ENCODE measurements around the gene BIN1. TPM values are rescaled to one million over a fixed set of nuclear protein-coding genes. Genes with fewer than 3 reads are reported as not detected.
A peak's percentile ranks its signal among the peaks of the same experiment; 100 is the strongest.

BIN1 gene
- total and polyA plus RNA-seq, 4 donors, result 103 to 220 (median 163) TPM

GRCh38 chr2:127093648-127094210, 13.2 kb downstream of the BIN1 start:
- Histone ChIP-seq H3K27me3 (ENCODE audit: control insufficient read depth, insufficient read depth, low read length) (no peaks in the 10 kb centered on the region), H3K4me3 (ENCODE audit: low read depth, low read length) (no peak overlapping the region), H3K36me3 (ENCODE audit: control insufficient read depth, insufficient read depth, low read length) (peaks cover 22% of the 10 kb centered on the region), H3K27ac (ENCODE audit: low read depth, low read length) (no peak overlapping the region), H3K4me1 (ENCODE audit: control insufficient read depth, insufficient read depth, low read length) (peaks cover 81% of the 10 kb centered on the region), H3K9me3 (ENCODE audit: control insufficient read depth, insufficient read depth, low read length) (no peaks in the 10 kb centered on the region)
- 90% methylated on average over 8 of the region's 15 CpGs for WGBS (ENCODE audit: insufficient coverage)
- no peak for DNase-seq (ENCODE audit: low read depth in 4 of 6, low spot score in 6 of 6)

DNA sequence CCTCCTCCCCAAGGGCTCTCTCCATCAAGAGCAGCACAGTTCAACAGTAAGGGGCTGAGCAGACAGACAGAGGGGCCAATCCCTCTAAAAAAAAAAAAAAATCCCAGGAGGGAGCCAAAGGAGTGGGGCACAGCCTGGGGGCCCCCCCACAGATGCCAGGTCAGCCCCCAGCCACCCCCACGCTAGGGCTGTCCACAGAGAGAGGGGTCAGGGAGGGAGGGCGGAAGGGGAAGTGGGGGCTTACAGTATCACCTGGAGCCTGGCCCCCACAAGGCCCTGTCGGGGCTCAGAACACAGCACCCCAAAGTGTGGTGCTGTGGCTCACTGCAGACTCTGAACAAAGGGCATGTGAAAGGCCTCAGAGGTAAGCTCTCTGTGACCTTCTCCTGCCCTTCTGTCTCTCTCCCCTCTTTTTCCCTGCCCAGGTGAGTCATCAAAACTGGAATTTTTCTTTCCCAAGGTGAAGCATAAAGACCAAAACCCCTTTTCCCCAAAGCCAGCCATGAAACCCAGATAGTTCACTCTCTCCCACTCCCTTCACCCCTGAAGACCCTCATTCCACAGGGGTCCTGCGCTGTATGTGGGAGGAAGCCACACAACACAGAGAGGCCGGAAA, 13.9 kb downstream of the BIN1 start:
- H3K27me3 ChIP-seq (ENCODE audit: control insufficient read depth, insufficient read depth, low read length), result no peaks in the 10 kb centered on the region
- 95% methylated on average over 5 of the region's 5 CpGs for WGBS (ENCODE audit: insufficient coverage)
- H3K4me3 ChIP-seq (ENCODE audit: low read depth, low read length), result no peak overlapping the region
- H3K27ac ChIP-seq (ENCODE audit: low read depth, low read length), result no peak overlapping the region
- no peak for DNase-seq (ENCODE audit: low read depth in 4 of 6, low spot score in 6 of 6)
- H3K4me1 ChIP-seq (ENCODE audit: control insufficient read depth, insufficient read depth, low read length), result peaks cover 80% of the 10 kb centered on the region
- no peaks in the 10 kb centered on the region for H3K9me3 ChIP-seq (ENCODE audit: control insufficient read depth, insufficient read depth, low read length)
- peaks cover 22% of the 10 kb centered on the region for H3K36me3 ChIP-seq (ENCODE audit: control insufficient read depth, insufficient read depth, low read length)

DNA sequence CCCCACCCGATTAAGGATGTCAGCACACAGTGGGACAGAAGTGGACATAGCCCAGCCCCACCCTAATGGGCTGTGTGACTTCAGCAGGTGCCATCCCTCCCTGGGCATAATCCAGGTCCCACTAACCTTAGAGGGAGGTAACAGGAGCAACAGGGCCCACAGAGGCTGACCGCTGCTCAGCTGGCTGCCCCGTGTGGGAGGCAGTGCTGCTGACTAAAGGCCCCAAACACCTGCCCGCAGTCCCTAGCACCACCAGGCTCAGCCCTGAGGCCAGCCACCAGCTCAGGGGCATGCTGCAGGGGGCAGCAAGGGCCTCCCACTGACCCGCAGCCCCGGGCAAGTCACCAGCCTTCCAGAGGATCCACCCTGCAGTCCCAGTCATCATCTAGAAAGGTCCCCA, 14.6 kb downstream of the BIN1 start:
- H3K4me1 ChIP-seq (ENCODE audit: control insufficient read depth, insufficient read depth, low read length), result peaks cover 80% of the 10 kb centered on the region
- H3K27ac ChIP-seq (ENCODE audit: low read depth, low read length), result no peak overlapping the region
- H3K36me3 ChIP-seq (ENCODE audit: control insufficient read depth, insufficient read depth, low read length), result peaks cover 21% of the 10 kb centered on the region
- H3K4me3 ChIP-seq (ENCODE audit: low read depth, low read length), result no peak overlapping the region
- 87% methylated on average over 5 of the region's 6 CpGs for WGBS (ENCODE audit: insufficient coverage)
- H3K27me3 ChIP-seq (ENCODE audit: control insufficient read depth, insufficient read depth, low read length), result no peaks in the 10 kb centered on the region
- no peak for DNase-seq (ENCODE audit: low read depth in 4 of 6, low spot score in 6 of 6)
- no peaks in the 10 kb centered on the region for H3K9me3 ChIP-seq (ENCODE audit: control insufficient read depth, insufficient read depth, low read length)

GRCh38 chr2:127091886-127092285, 15.1 kb downstream of the BIN1 start:
- H3K27me3 ChIP-seq (ENCODE audit: control insufficient read depth, insufficient read depth, low read length), result no peaks in the 10 kb centered on the region
- peaks cover 17% of the 10 kb centered on the region for H3K36me3 ChIP-seq (ENCODE audit: control insufficient read depth, insufficient read depth, low read length)
- no CpG with 5 or more reads among the region's 6 CpGs for WGBS (ENCODE audit: insufficient coverage)
- no peak for DNase-seq (ENCODE audit: low read depth in 4 of 6, low spot score in 6 of 6)
- no peak overlapping the region for H3K4me3 ChIP-seq (ENCODE audit: low read depth, low read length)
- H3K4me1 ChIP-seq (ENCODE audit: control insufficient read depth, insufficient read depth, low read length), result peaks cover 80% of the 10 kb centered on the region
- no peak overlapping the region for H3K27ac ChIP-seq (ENCODE audit: low read depth, low read length)
- H3K9me3 ChIP-seq (ENCODE audit: control insufficient read depth, insufficient read depth, low read length), result no peaks in the 10 kb centered on the region

GRCh38 chr2:127091148-127091547, 15.8 kb downstream of the BIN1 start:
- no peak overlapping the region for H3K4me3 ChIP-seq (ENCODE audit: low read depth, low read length)
- WGBS (ENCODE audit: insufficient coverage), result 87% methylated on average over 5 of the region's 5 CpGs

DNA sequence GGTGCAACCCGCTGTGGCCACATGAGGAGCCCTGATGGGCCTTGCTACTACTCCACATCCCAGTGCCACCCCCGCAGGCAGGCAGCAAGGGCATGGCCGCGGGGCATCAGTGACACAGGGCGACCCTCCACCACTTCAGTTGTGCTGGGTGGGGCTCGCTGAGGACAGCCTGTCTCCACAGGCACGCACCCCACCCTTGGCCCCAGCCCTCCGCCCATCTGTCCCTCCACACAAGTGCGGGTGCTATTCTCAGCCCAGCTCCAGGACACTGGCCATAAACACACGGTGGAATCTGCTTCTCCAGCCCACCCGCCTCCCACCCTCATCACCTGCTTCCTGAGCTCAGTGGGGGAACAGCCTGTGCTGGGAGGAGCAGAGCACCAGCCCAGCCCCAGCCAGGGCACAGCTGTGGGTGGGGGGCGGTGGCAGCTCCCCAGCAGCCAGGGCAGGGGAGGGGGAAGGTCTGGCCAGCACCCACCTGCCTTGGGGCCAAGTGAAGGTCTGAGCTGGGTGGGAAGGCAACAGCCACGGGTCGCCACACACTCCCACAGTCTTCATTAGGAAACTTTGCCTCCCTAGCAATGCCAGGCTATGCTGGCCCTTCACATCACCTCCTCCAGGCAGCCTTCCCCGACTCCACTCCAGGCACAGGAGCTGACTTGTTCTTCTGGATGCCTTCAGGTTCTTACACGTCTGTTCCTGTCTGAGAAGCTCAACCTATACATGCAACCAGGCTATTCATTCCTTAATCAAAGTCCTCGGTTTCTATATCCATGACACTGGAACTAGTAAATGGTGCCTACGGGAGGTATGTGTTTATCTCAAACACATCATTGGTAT, 16.5 kb downstream of the BIN1 start:
- no peak for DNase-seq (ENCODE audit: low read depth in 4 of 6, low spot score in 6 of 6)
- 78% methylated on average over 14 of the region's 18 CpGs for WGBS (ENCODE audit: insufficient coverage)
- Histone ChIP-seq H3K4me1 (ENCODE audit: control insufficient read depth, insufficient read depth, low read length) (peaks cover 80% of the 10 kb centered on the region), H3K9me3 (ENCODE audit: control insufficient read depth, insufficient read depth, low read length) (no peaks in the 10 kb centered on the region), H3K36me3 (ENCODE audit: control insufficient read depth, insufficient read depth, low read length) (peaks cover 17% of the 10 kb centered on the region), H3K4me3 (ENCODE audit: low read depth, low read length) (no peak overlapping the region), H3K27me3 (ENCODE audit: control insufficient read depth, insufficient read depth, low read length) (no peaks in the 10 kb centered on the region), H3K27ac (ENCODE audit: low read depth, low read length) (no peak overlapping the region)

More at GRCh38 chr2:127091148-127091547, 15.8 kb downstream of the BIN1 start:
- peaks cover 78% of the 10 kb centered on the region for H3K4me1 ChIP-seq (ENCODE audit: control insufficient read depth, insufficient read depth, low read length)
- no peaks in the 10 kb centered on the region for H3K9me3 ChIP-seq (ENCODE audit: control insufficient read depth, insufficient read depth, low read length)
- DNase-seq (ENCODE audit: low read depth in 4 of 6, low spot score in 6 of 6), result no peak
- H3K27me3 ChIP-seq (ENCODE audit: control insufficient read depth, insufficient read depth, low read length), result no peaks in the 10 kb centered on the region
- H3K36me3 ChIP-seq (ENCODE audit: control insufficient read depth, insufficient read depth, low read length), result peaks cover 17% of the 10 kb centered on the region
- no peak overlapping the region for H3K27ac ChIP-seq (ENCODE audit: low read depth, low read length)

GRCh38 chr2:127089478-127090235, 17.3 kb downstream of the BIN1 start:
- 83% methylated on average over 8 of the region's 10 CpGs for WGBS (ENCODE audit: insufficient coverage)
- Histone ChIP-seq H3K4me1 (ENCODE audit: control insufficient read depth, insufficient read depth, low read length) (peaks cover 80% of the 10 kb centered on the region), H3K27ac (ENCODE audit: low read depth, low read length) (no peak overlapping the region), H3K4me3 (ENCODE audit: low read depth, low read length) (no peak overlapping the region), H3K36me3 (ENCODE audit: control insufficient read depth, insufficient read depth, low read length) (peaks cover 16% of the 10 kb centered on the region), H3K27me3 (ENCODE audit: control insufficient read depth, insufficient read depth, low read length) (no peaks in the 10 kb centered on the region), H3K9me3 (ENCODE audit: control insufficient read depth, insufficient read depth, low read length) (no peaks in the 10 kb centered on the region)
- no peak for DNase-seq (ENCODE audit: low read depth in 4 of 6, low spot score in 6 of 6)

DNA sequence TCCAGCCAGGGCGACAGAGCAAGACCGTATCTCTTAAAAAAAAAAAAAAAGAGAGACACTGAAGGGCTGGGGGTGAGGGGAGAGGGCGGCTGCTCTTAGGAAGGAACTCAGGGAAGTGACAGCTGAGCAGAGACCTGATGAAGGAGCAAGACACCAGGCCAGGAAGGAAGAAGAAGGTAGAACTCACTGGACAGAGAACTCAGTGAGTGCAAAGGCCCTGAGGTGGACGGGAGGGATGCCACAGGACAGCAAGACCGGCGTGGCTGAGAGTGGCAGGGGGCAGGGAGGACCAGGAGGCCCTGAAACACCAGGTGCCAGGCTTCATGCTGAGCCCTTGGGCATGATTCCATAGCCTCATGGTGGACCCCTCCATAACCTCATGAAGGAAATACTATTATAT, 18.2 kb downstream of the BIN1 start:
- H3K4me3 ChIP-seq (ENCODE audit: low read depth, low read length), result no peak overlapping the region
- WGBS (ENCODE audit: insufficient coverage), result 81% methylated on average over 6 of the region's 6 CpGs
- no peak overlapping the region for H3K27ac ChIP-seq (ENCODE audit: low read depth, low read length)
- no peaks in the 10 kb centered on the region for H3K27me3 ChIP-seq (ENCODE audit: control insufficient read depth, insufficient read depth, low read length)
- H3K36me3 ChIP-seq (ENCODE audit: control insufficient read depth, insufficient read depth, low read length), result peaks cover 12% of the 10 kb centered on the region
- peaks cover 80% of the 10 kb centered on the region for H3K4me1 ChIP-seq (ENCODE audit: control insufficient read depth, insufficient read depth, low read length)
- DNase-seq (ENCODE audit: low read depth in 4 of 6, low spot score in 6 of 6), result no peak
- no peaks in the 10 kb centered on the region for H3K9me3 ChIP-seq (ENCODE audit: control insufficient read depth, insufficient read depth, low read length)

- H3K36me3 ChIP-seq (ENCODE audit: control insufficient read depth, insufficient read depth, low read length), result peaks cover 12% of the 10 kb centered on the region
- DNase-seq (ENCODE audit: low read depth in 4 of 6, low spot score in 6 of 6), result no peak
- H3K27ac ChIP-seq (ENCODE audit: low read depth, low read length), result peak overlapping the region; percentile 86
- WGBS (ENCODE audit: insufficient coverage), result 75% methylated on average over 6 of the region's 13 CpGs
- H3K4me1 ChIP-seq (ENCODE audit: control insufficient read depth, insufficient read depth, low read length), result peaks cover 73% of the 10 kb centered on the region
- no peaks in the 10 kb centered on the region for H3K27me3 ChIP-seq (ENCODE audit: control insufficient read depth, insufficient read depth, low read length)
- no peak overlapping the region for H3K4me3 ChIP-seq (ENCODE audit: low read depth, low read length)
- H3K9me3 ChIP-seq (ENCODE audit: control insufficient read depth, insufficient read depth, low read length), result no peaks in the 10 kb centered on the region
Measured at GRCh38 chr2:127087791-127088495, 19.0 kb downstream of the BIN1 start.

Data from spinal cord (tissue), 10 donors.